ENCODE measurements around the gene OVAAL. TPM values are rescaled to one million over a fixed set of nuclear protein-coding genes. Genes with fewer than 3 reads are reported as not detected.

The OVAAL gene
- total and polyA plus RNA-seq, 9 of the 15 experiments (the other 6 are each of a cell fraction or from before 2014, with no cell fraction given), result 0.04 to 0.18 (median 0.08) TPM; not detected in 4

- Histone ChIP-seq H3K9me3 (replicated peaks; ENCODE audit: control insufficient read depth, insufficient read depth, low read depth, low read length) (no peaks in the 10 kb centered on the region), H3K4me2 (ENCODE audit: insufficient read depth, low read length) (no peak overlapping the region), H3K4me3 (no peak overlapping the region), H3K4me1 (replicated peaks in 1 of 2; ENCODE audit: control insufficient read depth in 2 of 2, insufficient read depth in 2 of 2, low read length in 2 of 2) (peaks cover 12 to 58% of the 10 kb centered on the region in 2 experiments), H3K9me1 (ENCODE audit: control insufficient read depth, insufficient read depth, low read length) (no peaks in the 10 kb centered on the region), H2AFZ (ENCODE audit: low read depth, low read length) (peak overlapping the region; percentile 94), H4K20me1 (replicated peaks; ENCODE audit: control insufficient read depth, insufficient read depth, low read length) (no peaks in the 10 kb centered on the region), H3K79me2 (ENCODE audit: control insufficient read depth, insufficient read depth, low read length) (no peaks in the 10 kb centered on the region), H3K27me3 (ENCODE audit: control insufficient read depth in 2 of 2, insufficient read depth in 2 of 2, low read length in 2 of 2) (no peaks in the 10 kb centered on the region), H3K36me3 (ENCODE audit: control insufficient read depth, insufficient read depth, low read length) (no peaks in the 10 kb centered on the region; the same call in 2 of the 3 replicates), H3K9ac (ENCODE audit: insufficient read depth in 1 of 2, low read depth in 2 of 2, low read length in 2 of 2) (peak overlapping the region in 1 of 2 experiments; percentile 79; a peak in 2 of 4 replicates), H3K27ac (ENCODE audit: extremely low read depth, low read depth, low read length) (peak overlapping the region; percentile 91)
- WGBS (ENCODE audit: insufficient coverage, low coverage, missing lambda C conversion rate), result 90% methylated on average over 1 of the region's 1 CpG
- ChIA-PET POLR2A (interaction anchor here (0.6 to 1.0 kb wide), 3 partner anchors 19 to 432 kb away, joined by 3 to 5 read pairs (median 3); partner anchors contain the start of gene XPR1), CTCF (ENCODE audit: low intra/inter-chr PET ratio) (no interaction called here)
- ATAC-seq (no peak), FAIRE-seq (no peak), DNase-seq (ENCODE audit: extremely low read depth in 1 of 4, low spot score in 3 of 4) (no peak)
- intact Hi-C loops (cut with micrococcal nuclease) (no loop called here), in situ Hi-C loops (cut with MboI) (no loop called here)
- TF ChIP-seq, protein P1, sequence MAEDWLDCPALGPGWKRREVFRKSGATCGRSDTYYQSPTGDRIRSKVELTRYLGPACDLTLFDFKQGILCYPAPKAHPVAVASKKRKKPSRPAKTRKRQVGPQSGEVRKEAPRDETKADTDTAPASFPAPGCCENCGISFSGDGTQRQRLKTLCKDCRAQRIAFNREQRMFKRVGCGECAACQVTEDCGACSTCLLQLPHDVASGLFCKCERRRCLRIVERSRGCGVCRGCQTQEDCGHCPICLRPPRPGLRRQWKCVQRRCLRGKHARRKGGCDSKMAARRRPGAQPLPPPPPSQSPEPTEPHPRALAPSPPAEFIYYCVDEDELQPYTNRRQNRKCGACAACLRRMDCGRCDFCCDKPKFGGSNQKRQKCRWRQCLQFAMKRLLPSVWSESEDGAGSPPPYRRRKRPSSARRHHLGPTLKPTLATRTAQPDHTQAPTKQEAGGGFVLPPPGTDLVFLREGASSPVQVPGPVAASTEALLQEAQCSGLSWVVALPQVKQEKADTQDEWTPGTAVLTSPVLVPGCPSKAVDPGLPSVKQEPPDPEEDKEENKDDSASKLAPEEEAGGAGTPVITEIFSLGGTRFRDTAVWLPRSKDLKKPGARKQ (CRISPR knock-in tag; IDR thresholded peaks at IDR 0.05), result 0 out of 2 replicates have a peak, but pooled peaks have one; percentile 13
- TF ChIP-seq MYNN (IDR thresholded peaks at IDR 0.05) (peak; percentile 93; the same call in 1 of the 2 replicates), MYNN (CRISPR knock-in tag; IDR thresholded peaks at IDR 0.05) (no peak), CEBPB (tag; IDR thresholded peaks at IDR 0.05) (peak; percentile 79), ID3 (CRISPR knock-in tag; IDR thresholded peaks at IDR 0.05) (no peak), ID3 (tag; IDR thresholded peaks at IDR 0.05) (no peak), ZNF175 (CRISPR knock-in tag; IDR thresholded peaks at IDR 0.05; ENCODE audit: low read depth) (peak; percentile 36; the same call in 1 of the 2 replicates), RCOR1 (IDR thresholded peaks at IDR 0.05; ENCODE audit: borderline replicate concordance in 1 of 2, low read depth in 2 of 2, low read length in 2 of 2) (no peak), CEBPG (CRISPR knock-in tag; IDR thresholded peaks at IDR 0.05) (no peak), CEBPG (tag; conservative IDR thresholded peaks at IDR 0.05 in 1 of 2, IDR thresholded peaks at IDR 0.05 in 1 of 2) (peak; percentile 30 to 51; a peak in 2 of 4 replicates)
- no TSS peak for BruUV-seq (replicated peaks)
Measured at GRCh38 chr1:180612632-180613031, 53.9 kb downstream of the OVAAL start.
